Frontal cortex (tissue), 4 donors: Measurements from ENCODE around the gene GRIK4. TPM values are rescaled to one million over a fixed set of nuclear protein-coding genes. Genes with fewer than 3 reads are reported as not detected.

Source experiments
- DNase-seq, 2 donors: peaks; one replicate each; pipeline ENCODE4 v3.0.0; 2012; ENCODE audit warnings: low spot score in 2 of 2
- FAIRE-seq: peaks from 2 replicates; lab custom pipeline; 2012; peaks lifted over from hg19 to GRCh38; lab: Jason Lieb, UNC
- total RNA-seq: library from RNA; depleted of rRNA; stranded (reverse); fragments of >200 nt; gene quantifications from one replicate; pipeline ENCODE4 v1.2.3, GENCODE V29; 2014
- donor health status: control.
- donor health status: control.
- donor health status: control.

GRIK4 gene
- total RNA-seq, 1 donor from 2014 or later: 3.3 TPM

GRCh38 chr11:120713296-120713695 lies 201.7 kb downstream of the GRIK4 start:
- DNase-seq (no peak), FAIRE-seq (no peak)

- FAIRE-seq (no peak), DNase-seq (no peak)
These were observed 202.9 kb downstream of the GRIK4 start for GRCh38 chr11:120714438-120714837.

GRCh38 chr11:120715239-120715638 lies 203.7 kb downstream of the GRIK4 start:
- DNase-seq (no peak), FAIRE-seq (no peak)

- DNase-seq (no peak), FAIRE-seq (no peak)
These were observed 205.5 kb downstream of the GRIK4 start for GRCh38 chr11:120717042-120717441.

- FAIRE-seq: no peak
- DNase-seq: no peak
These were observed 206.1 kb downstream of the GRIK4 start for GRCh38 chr11:120717623-120718022.

GRCh38 chr11:120718171-120718570 lies 206.6 kb downstream of the GRIK4 start:
- no peak for DNase-seq
- FAIRE-seq: no peak

GRCh38 chr11:120719348-120719747 lies 207.8 kb downstream of the GRIK4 start:
- no peak for FAIRE-seq
- no peak for DNase-seq

GRCh38 chr11:120720760-120721159 lies 209.2 kb downstream of the GRIK4 start:
- no peak for FAIRE-seq
- no peak for DNase-seq

GRCh38 chr11:120722524-120722923 lies 211.0 kb downstream of the GRIK4 start:
- FAIRE-seq (no peak), DNase-seq (no peak)

- no peak for FAIRE-seq
- no peak for DNase-seq
These were observed 212.2 kb downstream of the GRIK4 start for GRCh38 chr11:120723751-120724150.

- FAIRE-seq (peak; percentile 3), DNase-seq (no peak)
These were observed 216.2 kb downstream of the GRIK4 start for GRCh38 chr11:120727752-120728151.

- FAIRE-seq: no peak
- DNase-seq: no peak
These were observed 223.5 kb downstream of the GRIK4 start for GRCh38 chr11:120735035-120735434.

GRCh38 chr11:120738516-120739046 lies 227.0 kb downstream of the GRIK4 start:
- FAIRE-seq: no peak
- DNase-seq: no peak

- FAIRE-seq (no peak), DNase-seq (no peak)
These were observed 228.2 kb downstream of the GRIK4 start for GRCh38 chr11:120739780-120740179.

GRCh38 chr11:120740380-120740779 lies 228.8 kb downstream of the GRIK4 start:
- DNase-seq (no peak), FAIRE-seq (no peak)

GRCh38 chr11:120744016-120744994 lies 232.8 kb downstream of the GRIK4 start:
- FAIRE-seq (no peak), DNase-seq (no peak)

- DNase-seq (no peak), FAIRE-seq (no peak)
These were observed 234.8 kb downstream of the GRIK4 start for GRCh38 chr11:120746376-120746775.

GRCh38 chr11:120746836-120747609 lies 235.5 kb downstream of the GRIK4 start:
- FAIRE-seq: no peak
- no peak for DNase-seq

- FAIRE-seq: no peak
- DNase-seq: no peak
These were observed 236.6 kb downstream of the GRIK4 start for GRCh38 chr11:120747850-120748814.
